ENCODE measurements around the gene USP36.

- TF ChIP-seq ZNF274 (IDR thresholded peaks at IDR 0.05; ENCODE audit: low read depth, low read length) (no peak), YY1 (IDR thresholded peaks at IDR 0.05; ENCODE audit: insufficient read depth, insufficient read length) (no peak), SUZ12 (IDR thresholded peaks at IDR 0.05; ENCODE audit: extremely low read depth, insufficient read depth, insufficient read length) (no peak)
Observed at GRCh38 chr17:78802459-78802858, 38.2 kb downstream of the USP36 start.
